ENCODE data around the gene ZBTB20. TPM values are rescaled to one million over a fixed set of nuclear protein-coding genes. Genes with fewer than 3 reads are reported as not detected.

ZBTB20 gene
- total RNA-seq, 1 experiment from 2014 or later: 26.5 TPM

DNA sequence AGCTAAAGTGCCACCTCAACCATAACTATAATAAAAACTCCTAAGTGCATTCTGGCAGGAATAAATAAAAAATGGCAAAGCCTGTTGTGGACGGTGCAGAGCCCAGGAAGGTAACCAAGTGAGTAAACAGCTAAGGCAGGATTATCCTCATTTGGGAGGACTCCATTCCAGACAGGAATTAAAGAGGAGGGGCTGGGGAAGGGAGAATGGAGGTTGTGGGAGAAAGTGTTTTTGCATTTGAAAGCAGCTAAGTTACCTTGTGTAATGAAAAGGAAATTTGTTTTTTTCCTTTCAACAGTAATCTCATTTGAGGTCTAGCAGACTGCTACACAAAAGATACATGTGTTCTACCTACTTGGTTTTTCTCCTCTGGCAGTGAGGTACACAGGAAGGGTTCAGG lies 604.7 kb downstream of the ZBTB20 start:
- Histone ChIP-seq H3K36me3 (ENCODE audit: low read depth) (no peaks in the 10 kb centered on the region), H4K20me1 (ENCODE audit: insufficient read depth) (no peaks in the 10 kb centered on the region), H3K27ac (no peak overlapping the region), H3K4me3 (no peak overlapping the region), H3K79me2 (ENCODE audit: low read depth) (no peaks in the 10 kb centered on the region), H3F3A (ENCODE audit: insufficient read depth, low read depth) (no peaks in the 10 kb centered on the region), H2AFZ (no peak overlapping the region), H3K4me2 (no peak overlapping the region), H3K9me3 (ENCODE audit: insufficient read depth, low read depth) (no peaks in the 10 kb centered on the region), H3K27me3 (ENCODE audit: insufficient read depth, low read depth) (no peaks in the 10 kb centered on the region), H3K9me2 (ENCODE audit: insufficient read depth) (no peaks in the 10 kb centered on the region), H3K4me1 (replicated peaks; ENCODE audit: insufficient read depth) (0 out of 2 replicates have a peak, but pooled peaks cover 5% of the 10 kb centered on the region)
- ChIA-PET CTCF (no interaction called here), POLR2A (ENCODE audit: unreplicated experiment) (no interaction called here)
- TF ChIP-seq, protein P1, sequence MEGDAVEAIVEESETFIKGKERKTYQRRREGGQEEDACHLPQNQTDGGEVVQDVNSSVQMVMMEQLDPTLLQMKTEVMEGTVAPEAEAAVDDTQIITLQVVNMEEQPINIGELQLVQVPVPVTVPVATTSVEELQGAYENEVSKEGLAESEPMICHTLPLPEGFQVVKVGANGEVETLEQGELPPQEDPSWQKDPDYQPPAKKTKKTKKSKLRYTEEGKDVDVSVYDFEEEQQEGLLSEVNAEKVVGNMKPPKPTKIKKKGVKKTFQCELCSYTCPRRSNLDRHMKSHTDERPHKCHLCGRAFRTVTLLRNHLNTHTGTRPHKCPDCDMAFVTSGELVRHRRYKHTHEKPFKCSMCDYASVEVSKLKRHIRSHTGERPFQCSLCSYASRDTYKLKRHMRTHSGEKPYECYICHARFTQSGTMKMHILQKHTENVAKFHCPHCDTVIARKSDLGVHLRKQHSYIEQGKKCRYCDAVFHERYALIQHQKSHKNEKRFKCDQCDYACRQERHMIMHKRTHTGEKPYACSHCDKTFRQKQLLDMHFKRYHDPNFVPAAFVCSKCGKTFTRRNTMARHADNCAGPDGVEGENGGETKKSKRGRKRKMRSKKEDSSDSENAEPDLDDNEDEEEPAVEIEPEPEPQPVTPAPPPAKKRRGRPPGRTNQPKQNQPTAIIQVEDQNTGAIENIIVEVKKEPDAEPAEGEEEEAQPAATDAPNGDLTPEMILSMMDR (conservative IDR thresholded peaks at IDR 0.05): no peak
- TF ChIP-seq EZH2 (IDR thresholded peaks at IDR 0.05; ENCODE audit: low read depth): no peak
- no TSS peak for BruUV-seq (replicated peaks)
- no peak for DNase-seq
- intact Hi-C loops (cut with micrococcal nuclease; ENCODE audit: unreplicated experiment): no loop called here

- intact Hi-C loops (cut with micrococcal nuclease; ENCODE audit: unreplicated experiment): no loop called here
These were observed 607.6 kb downstream of the ZBTB20 start for GRCh38 chr3:114539525-114539924.

DNA sequence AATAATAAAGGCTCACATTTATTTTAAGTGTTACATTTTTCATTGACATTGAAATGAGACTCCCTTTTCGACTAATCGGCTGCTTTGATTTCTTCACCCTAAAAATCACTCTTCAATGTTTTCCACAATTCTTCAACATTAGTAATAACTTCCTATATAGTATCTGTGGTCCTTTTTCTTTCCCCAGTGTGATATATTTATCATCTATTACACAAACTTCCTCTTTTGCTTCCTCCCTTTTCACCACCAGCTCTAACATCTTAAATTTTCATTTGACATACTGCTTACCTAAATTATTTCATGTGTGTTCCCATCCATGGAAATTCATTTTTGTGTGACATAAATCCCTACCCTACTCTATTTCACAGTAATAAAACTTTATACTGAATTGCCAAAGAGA lies 608.9 kb downstream of the ZBTB20 start:
- Histone ChIP-seq H3K79me2 (ENCODE audit: low read depth) (no peaks in the 10 kb centered on the region), H4K20me1 (ENCODE audit: insufficient read depth) (no peaks in the 10 kb centered on the region), H3K4me1 (replicated peaks; ENCODE audit: insufficient read depth) (no peaks in the 10 kb centered on the region), H3K9me2 (ENCODE audit: insufficient read depth) (no peaks in the 10 kb centered on the region), H3K27ac (no peak overlapping the region), H3K9me3 (ENCODE audit: insufficient read depth, low read depth) (no peaks in the 10 kb centered on the region), H3K36me3 (ENCODE audit: low read depth) (no peaks in the 10 kb centered on the region), H3K4me3 (no peak overlapping the region), H3F3A (ENCODE audit: insufficient read depth, low read depth) (no peaks in the 10 kb centered on the region), H2AFZ (no peak overlapping the region), H3K4me2 (no peak overlapping the region), H3K27me3 (ENCODE audit: insufficient read depth, low read depth) (no peaks in the 10 kb centered on the region)
- no TSS peak for BruUV-seq (replicated peaks)
- CTCF ChIA-PET: no interaction called here
- POLR2A ChIA-PET (ENCODE audit: unreplicated experiment): no interaction called here
- intact Hi-C loops (cut with micrococcal nuclease; ENCODE audit: unreplicated experiment): no loop called here
- TF ChIP-seq, protein P1 (conservative IDR thresholded peaks at IDR 0.05): no peak
- no peak for TF ChIP-seq EZH2 (IDR thresholded peaks at IDR 0.05; ENCODE audit: low read depth)
- DNase-seq: no peak

More at GRCh38 chr3:114539525-114539924, 607.6 kb downstream of the ZBTB20 start:
- Histone ChIP-seq H3K4me3 (no peak overlapping the region), H3K4me1 (replicated peaks; ENCODE audit: insufficient read depth) (no peaks in the 10 kb centered on the region), H3K4me2 (no peak overlapping the region), H3K9me3 (ENCODE audit: insufficient read depth, low read depth) (no peaks in the 10 kb centered on the region), H4K20me1 (ENCODE audit: insufficient read depth) (no peaks in the 10 kb centered on the region), H3F3A (ENCODE audit: insufficient read depth, low read depth) (no peaks in the 10 kb centered on the region), H3K27ac (no peak overlapping the region), H3K9me2 (ENCODE audit: insufficient read depth) (no peaks in the 10 kb centered on the region), H3K36me3 (ENCODE audit: low read depth) (no peaks in the 10 kb centered on the region), H2AFZ (no peak overlapping the region), H3K79me2 (ENCODE audit: low read depth) (no peaks in the 10 kb centered on the region), H3K27me3 (ENCODE audit: insufficient read depth, low read depth) (no peaks in the 10 kb centered on the region)
- TF ChIP-seq EZH2 (IDR thresholded peaks at IDR 0.05; ENCODE audit: low read depth): no peak
- TF ChIP-seq, protein P1 (conservative IDR thresholded peaks at IDR 0.05): no peak
- no TSS peak for BruUV-seq (replicated peaks)
- ChIA-PET POLR2A (ENCODE audit: unreplicated experiment) (no interaction called here), CTCF (no interaction called here)
- no peak for DNase-seq

Measured in PC-9 (cell line).